ENCODE measurements around the gene HS3ST5. TPM values are rescaled to one million over a fixed set of nuclear protein-coding genes. Genes with fewer than 3 reads are reported as not detected.

HS3ST5 gene
- total RNA-seq, 4 donors from 2014 or later: not detected

GRCh38 chr6:114108119-114109002 is 234.5 kb downstream of the HS3ST5 start:
- 42 to 50% methylated on average over 11 of the region's 11 CpGs for WGBS, 2 donors
- peak; percentile 30 to 85 for DNase-seq (ENCODE audit: low spot score in 2 of 2)
- intact Hi-C loops (cut with DNase I; ENCODE audit: low total_unique reads): no loop called here
- TF ChIP-seq CTCF (IDR thresholded peaks at IDR 0.05): no peak
- no peak for TF ChIP-seq POLR2A (IDR thresholded peaks at IDR 0.05)
- H3K4me3 ChIP-seq (ENCODE audit: low read depth, poor library complexity, severe bottlenecking): no peak overlapping the region

- no peak for TF ChIP-seq CTCF (IDR thresholded peaks at IDR 0.05)
- TF ChIP-seq POLR2A (IDR thresholded peaks at IDR 0.05): no peak
- intact Hi-C loops (cut with DNase I; ENCODE audit: low total_unique reads): no loop called here
- H3K4me3 ChIP-seq (ENCODE audit: low read depth, poor library complexity, severe bottlenecking): no peak overlapping the region
- WGBS, 2 donors: 84 to 90% methylated on average over 3 of the region's 3 CpGs
- no peak for DNase-seq (ENCODE audit: low spot score in 2 of 2)
Measured at GRCh38 chr6:114106020-114106419, 236.8 kb downstream of the HS3ST5 start.

GRCh38 chr6:114101255-114101654 is 241.6 kb downstream of the HS3ST5 start:
- DNase-seq (ENCODE audit: low spot score in 2 of 2): no peak
- no peak overlapping the region for H3K4me3 ChIP-seq (ENCODE audit: low read depth, poor library complexity, severe bottlenecking)
- TF ChIP-seq CTCF (IDR thresholded peaks at IDR 0.05) (no peak), POLR2A (IDR thresholded peaks at IDR 0.05) (no peak)
- WGBS, 2 donors: 10 to 19% methylated on average over 1 of the region's 1 CpG
- intact Hi-C loops (cut with DNase I; ENCODE audit: low total_unique reads): no loop called here

GRCh38 chr6:114100215-114100994 is 242.4 kb downstream of the HS3ST5 start:
- intact Hi-C loops (cut with DNase I; ENCODE audit: low total_unique reads): no loop called here
- DNase-seq (ENCODE audit: low spot score in 2 of 2): no peak
- 75 to 79% methylated on average over 10 of the region's 10 CpGs for WGBS, 2 donors
- TF ChIP-seq POLR2A (IDR thresholded peaks at IDR 0.05): no peak
- TF ChIP-seq CTCF (IDR thresholded peaks at IDR 0.05): no peak
- no peak overlapping the region for H3K4me3 ChIP-seq (ENCODE audit: low read depth, poor library complexity, severe bottlenecking)

GRCh38 chr6:114096561-114097172 is 246.2 kb downstream of the HS3ST5 start:
- no peak for TF ChIP-seq POLR2A (IDR thresholded peaks at IDR 0.05)
- no peak for TF ChIP-seq CTCF (IDR thresholded peaks at IDR 0.05)
- DNase-seq (ENCODE audit: low spot score in 2 of 2): no peak
- intact Hi-C loops (cut with DNase I; ENCODE audit: low total_unique reads): no loop called here
- WGBS, 2 donors: 0 to 1% methylated on average over 2 of the region's 2 CpGs
- no peak overlapping the region for H3K4me3 ChIP-seq (ENCODE audit: low read depth, poor library complexity, severe bottlenecking)
